DMS79 (cell line): Measurements from ENCODE around the gene PCDHGA5.
"Not testable (repeated sequence)": the region's sequence is repeated elsewhere in the genome, so short reads cannot be mapped to it uniquely, and the experiment has no call there.

ENCODE experiments used
- DNase-seq: peaks from one replicate; lab custom pipeline; 2025; lab: John Stamatoyannopoulos, UW

Gene PCDHGA5

GRCh38 chr5:141351591-141351990 lies 12.4 kb upstream of the PCDHGA5 start:
- DNase-seq: no peak

DNA sequence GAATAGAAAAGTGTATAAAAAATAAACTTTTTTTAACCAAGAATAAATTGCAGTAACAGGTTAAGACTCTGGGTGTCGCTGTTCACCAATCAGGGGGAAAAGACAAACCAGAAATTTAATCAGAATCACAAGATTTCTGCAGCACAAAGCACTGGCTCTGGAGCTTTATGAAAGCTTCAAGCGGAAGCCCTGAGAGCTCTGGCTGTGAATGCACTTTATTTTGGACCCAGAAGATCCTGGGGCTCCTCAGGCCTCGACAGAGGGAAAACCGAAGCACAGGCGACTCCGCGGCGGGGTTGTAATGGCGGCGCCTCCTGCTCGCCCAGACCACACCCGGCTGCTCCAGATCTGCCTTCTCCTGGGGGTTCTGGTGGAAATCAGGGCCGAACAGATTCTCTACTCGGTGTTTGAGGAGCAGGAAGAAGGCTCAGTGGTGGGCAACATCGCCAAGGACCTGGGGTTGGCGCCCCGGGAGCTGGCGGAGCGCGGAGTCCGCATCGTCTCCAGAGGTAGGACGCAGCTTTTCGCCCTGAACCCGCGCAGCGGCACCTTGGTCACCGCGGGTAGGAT lies 9.0 kb upstream of the PCDHGA5 start, which contains the start of gene PCDHGA4:
Gene PCDHGA4, plus strand, starts transcription at position 122 of the 570 bp plus-strand sequence. Its CDS starts 87 bp downstream, at position 209.
- DNase-seq: no peak

- no peak for DNase-seq
Observed at GRCh38 chr5:141355641-141356040, 8.3 kb upstream of the PCDHGA5 start.

DNA sequence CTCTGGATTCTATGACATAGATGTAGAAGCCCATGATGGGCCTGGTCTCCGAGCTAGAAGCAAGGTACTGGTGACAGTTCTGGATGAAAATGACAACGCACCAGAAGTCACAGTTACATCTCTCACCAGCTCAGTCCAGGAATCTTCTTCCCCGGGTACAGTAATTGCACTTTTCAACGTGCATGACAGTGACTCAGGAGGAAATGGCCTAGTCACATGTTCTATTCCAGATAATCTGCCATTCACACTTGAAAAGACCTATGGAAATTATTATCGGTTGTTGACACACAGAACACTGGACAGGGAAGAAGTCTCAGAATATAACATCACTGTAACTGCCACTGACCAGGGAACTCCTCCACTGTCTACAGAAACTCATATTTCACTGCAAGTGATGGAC lies 7.8 kb upstream of the PCDHGA5 start:
- DNase-seq: no peak

- no peak for DNase-seq
Observed at GRCh38 chr5:141356950-141357349, 7.0 kb upstream of the PCDHGA5 start.

- DNase-seq: no peak
Observed at GRCh38 chr5:141359790-141360426, 4.1 kb upstream of the PCDHGA5 start, which contains the start of gene PCDHGB2. Gene PCDHGB2 (plus strand): TSS chr5:141359994. CDS start chr5:141360136, 142 bp downstream.

DNA sequence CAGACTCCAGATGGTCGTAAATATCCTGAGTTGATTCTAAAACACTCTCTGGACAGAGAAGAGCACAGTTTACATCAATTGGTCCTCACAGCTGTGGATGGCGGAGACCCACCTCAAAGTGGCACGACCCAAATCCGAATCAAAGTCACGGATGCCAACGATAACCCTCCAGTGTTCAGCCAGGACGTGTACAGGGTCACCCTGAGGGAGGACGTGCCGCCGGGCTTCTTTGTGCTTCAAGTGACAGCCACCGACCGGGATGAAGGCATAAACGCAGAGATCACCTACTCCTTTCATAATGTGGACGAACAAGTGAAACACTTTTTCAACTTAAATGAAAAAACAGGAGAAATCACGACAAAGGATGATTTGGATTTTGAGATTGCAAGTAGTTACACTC lies 3.3 kb upstream of the PCDHGA5 start:
- DNase-seq: no peak

DNA sequence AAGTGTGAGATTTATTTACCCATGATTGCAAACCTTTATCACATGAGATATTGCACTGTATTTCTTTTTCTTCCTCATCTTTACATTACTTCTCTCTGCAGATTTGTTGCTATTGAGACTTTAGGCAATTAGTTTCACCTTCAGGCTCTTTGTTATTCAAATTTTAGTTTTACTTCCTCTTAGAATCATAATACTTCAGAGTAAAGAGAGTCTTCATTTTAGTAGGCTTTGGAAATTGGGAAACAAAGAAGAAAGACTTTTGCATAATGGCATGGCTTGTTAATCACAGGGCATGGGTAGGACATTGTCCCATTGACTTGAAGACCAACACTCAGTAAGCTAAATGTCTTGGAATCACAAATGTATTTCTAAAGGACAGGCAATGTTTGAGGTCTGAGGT lies 1.2 kb upstream of the PCDHGA5 start:
- DNase-seq: no peak

DNA sequence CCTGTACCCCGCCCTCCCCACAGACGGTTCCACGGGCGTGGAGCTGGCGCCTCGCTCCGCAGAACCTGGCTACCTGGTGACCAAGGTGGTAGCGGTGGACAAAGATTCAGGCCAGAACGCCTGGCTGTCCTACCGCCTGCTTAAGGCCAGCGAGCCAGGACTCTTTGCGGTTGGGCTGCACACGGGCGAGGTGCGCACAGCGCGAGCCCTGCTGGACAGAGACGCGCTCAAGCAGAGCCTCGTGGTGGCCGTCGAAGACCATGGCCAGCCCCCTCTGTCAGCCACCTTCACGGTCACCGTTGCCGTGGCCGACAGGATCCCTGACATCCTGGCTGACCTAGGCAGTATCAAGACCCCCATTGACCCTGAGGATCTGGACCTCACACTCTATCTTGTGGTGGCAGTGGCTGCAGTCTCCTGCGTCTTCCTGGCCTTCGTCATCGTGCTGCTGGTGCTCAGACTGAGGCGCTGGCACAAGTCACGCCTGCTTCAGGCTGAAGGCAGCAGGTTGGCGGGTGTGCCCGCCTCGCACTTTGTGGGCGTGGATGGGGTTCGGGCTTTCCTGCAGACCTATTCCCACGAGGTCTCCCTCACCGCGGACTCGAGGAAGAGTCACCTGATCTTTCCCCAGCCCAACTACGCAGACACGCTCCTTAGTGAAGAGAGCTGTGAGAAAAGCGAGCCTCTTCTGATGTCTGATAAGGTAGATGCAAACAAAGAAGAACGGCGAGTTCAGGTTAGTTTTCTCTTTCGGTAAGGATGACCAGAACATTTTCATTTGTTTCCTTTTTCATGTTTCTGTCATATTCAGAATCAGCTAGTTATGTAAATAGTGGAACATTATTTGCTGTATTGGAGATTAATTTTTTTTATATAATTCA lies 2.3 kb downstream of the PCDHGA5 start:
- no peak for DNase-seq

- DNase-seq: no peak
Observed at GRCh38 chr5:141369994-141370848, 6.3 kb downstream of the PCDHGA5 start, which contains the start of gene PCDHGB3. Gene PCDHGB3 (plus strand): TSS chr5:141370242. CDS start chr5:141370395, 153 bp downstream.

GRCh38 chr5:141371572-141372475 lies 7.9 kb downstream of the PCDHGA5 start:
- DNase-seq: no peak

DNA sequence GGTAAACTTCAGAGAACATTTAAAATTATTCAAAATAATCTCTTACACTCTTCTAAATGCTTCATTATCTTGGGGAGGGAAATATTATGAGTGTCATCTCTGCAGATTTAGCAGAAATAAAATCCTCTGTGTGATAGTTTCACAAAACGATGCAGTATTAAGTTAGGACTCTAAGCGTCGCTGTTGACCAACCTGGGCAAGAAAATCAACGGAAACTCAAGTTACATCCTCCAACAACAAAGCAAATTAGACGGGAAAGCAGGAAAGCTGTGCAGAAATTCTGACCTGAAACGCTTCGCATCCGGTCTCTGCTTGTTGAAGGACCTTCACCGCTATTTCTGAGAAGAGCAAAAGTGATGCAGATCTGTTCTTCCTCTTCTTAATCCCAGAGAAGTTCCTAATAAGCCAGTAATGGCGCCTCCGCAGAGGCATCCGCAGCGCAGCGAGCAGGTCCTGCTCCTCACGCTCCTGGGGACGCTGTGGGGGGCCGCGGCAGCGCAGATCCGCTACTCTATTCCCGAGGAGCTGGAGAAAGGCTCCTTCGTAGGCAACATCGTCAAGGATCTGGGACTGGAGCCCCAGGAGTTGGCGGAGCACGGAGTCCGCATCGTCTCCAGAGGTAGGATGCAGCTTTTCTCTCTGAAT lies 9.8 kb downstream of the PCDHGA5 start, which contains the start of gene PCDHGA6:
Gene PCDHGA6, plus strand, starts transcription at position 219 of the 645 bp plus-strand sequence. Its CDS starts 193 bp downstream, at position 412.
- DNase-seq: no peak

DNA sequence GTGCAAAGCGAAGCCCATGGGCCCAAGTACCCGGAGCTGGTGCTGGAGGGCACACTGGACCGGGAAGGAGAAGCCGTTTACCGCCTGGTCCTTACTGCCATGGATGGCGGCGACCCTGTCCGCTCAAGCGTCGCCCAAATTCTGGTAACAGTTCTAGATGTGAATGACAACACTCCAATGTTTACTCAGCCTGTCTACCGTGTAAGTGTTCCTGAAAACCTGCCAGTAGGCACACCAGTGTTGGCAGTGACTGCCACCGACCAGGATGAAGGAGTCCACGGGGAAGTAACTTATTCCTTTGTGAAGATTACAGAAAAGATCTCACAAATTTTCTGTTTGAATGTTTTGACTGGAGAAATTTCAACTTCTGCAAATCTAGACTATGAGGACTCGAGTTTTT lies 10.7 kb downstream of the PCDHGA5 start:
- DNase-seq: no peak

GRCh38 chr5:141375444-141376155 lies 11.6 kb downstream of the PCDHGA5 start:
- not testable (repeated sequence) for DNase-seq

DNA sequence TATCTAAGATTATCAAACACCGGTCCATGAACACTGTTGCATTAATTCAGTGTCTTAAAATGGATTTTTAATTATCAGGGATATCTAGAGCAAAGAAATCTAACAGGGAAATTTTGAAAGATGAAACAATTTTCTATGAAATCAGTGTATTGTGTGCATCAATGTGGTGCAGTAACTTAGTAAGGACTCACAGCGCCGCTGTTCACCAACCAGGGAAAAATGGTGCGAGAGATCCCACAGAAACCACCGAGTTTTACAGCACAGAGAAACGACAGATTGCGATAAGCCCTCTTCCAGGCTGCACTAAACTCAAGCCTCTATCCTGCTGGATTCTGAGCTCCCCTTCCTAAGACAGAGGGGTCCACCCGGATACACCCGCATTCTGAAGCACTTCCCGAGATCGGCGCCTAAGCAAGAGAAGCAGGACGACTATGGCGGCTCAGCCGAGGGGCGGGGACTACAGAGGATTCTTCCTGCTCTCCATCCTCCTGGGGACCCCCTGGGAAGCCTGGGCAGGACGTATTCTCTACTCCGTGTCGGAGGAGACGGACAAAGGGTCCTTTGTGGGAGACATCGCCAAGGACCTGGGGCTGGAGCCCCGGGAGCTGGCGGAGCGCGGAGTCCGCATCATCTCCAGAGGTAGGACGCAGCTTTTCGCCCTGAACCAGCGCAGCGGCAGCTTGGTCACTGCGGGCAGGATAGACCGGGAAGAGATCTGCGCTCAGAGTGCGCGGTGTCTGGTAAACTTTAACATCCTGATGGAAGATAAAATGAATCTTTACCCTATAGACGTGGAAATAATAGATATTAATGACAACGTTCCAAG lies 18.7 kb downstream of the PCDHGA5 start, which contains the start of gene PCDHGA7:
Gene PCDHGA7, plus strand, starts transcription at position 274 of the 826 bp plus-strand sequence. Its CDS starts 158 bp downstream, at position 432.
- no peak for DNase-seq

- DNase-seq: no peak
Observed at GRCh38 chr5:141383345-141383744, 19.4 kb downstream of the PCDHGA5 start.

DNA sequence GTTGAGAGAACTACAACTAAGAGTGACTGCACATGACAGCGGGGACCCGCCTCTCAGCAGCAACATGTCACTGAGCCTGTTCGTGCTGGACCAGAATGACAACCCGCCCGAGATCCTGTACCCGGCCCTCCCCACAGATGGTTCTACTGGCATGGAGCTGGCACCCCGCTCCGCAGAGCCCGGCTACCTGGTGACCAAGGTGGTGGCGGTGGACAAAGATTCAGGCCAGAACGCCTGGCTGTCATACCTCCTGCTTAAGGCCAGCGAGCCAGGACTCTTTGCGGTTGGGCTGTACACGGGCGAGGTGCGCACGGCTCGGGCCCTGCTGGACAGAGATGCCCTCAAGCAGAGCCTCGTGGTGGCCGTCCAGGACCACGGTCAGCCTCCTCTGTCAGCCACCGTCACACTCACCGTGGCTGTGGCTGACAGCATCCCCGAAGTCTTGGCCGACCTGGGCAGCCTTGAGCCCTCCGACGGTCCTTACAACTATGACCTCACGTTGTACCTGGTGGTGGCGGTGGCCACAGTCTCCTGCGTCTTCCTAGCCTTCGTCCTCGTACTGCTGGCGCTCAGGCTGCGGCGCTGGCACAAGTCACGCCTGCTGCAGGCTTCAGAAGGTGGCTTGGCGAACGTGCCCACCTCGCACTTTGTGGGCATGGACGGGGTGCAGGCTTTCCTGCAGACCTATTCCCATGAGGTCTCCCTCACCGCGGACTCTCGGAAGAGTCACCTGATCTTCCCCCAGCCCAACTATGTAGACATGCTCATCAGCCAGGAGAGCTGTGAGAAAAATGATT lies 20.7 kb downstream of the PCDHGA5 start:
- no peak for DNase-seq
